Thyroid gland (tissue), 4 donors: Measurements from ENCODE around the gene ACADSB.

Source experiments
- CTCF ChIP-seq, 6 experiments: fragments of 200-600 bp in 3 of 6; fragments of 450-650 bp in 3 of 6; sonication (generic) in 3 of 6; IDR thresholded peaks; one replicate each; pipeline ENCODE4 v1.5.1; 2016 to 2019; ENCODE audit warnings: antibody characterized with exemption in 6 of 6, mild to moderate bottlenecking in 2 of 6, inconsistent platforms in 1 of 6, moderate library complexity in 1 of 6
- POLR2A ChIP-seq, 2 donors: fragments of 450-650 bp; IDR thresholded peaks; one replicate each; pipeline ENCODE4 v1.6.1; 2017; ENCODE audit warnings: antibody characterized with exemption in 2 of 2, mild to moderate bottlenecking in 2 of 2, moderate library complexity in 1 of 2

- TF ChIP-seq CTCF (IDR thresholded peaks at IDR 0.05) (no peak), POLR2A (IDR thresholded peaks at IDR 0.05) (no peak)
These were observed 53.1 kb downstream of the ACADSB start for GRCh38 chr10:123061865-123062264.
